ENCODE results near the gene MYH10.

The MYH10 gene

GRCh38 chr17:8475781-8476180 lies 154.7 kb downstream of the MYH10 start:
- no peak for DNase-seq (ENCODE audit: low read depth, low spot score)

DNA sequence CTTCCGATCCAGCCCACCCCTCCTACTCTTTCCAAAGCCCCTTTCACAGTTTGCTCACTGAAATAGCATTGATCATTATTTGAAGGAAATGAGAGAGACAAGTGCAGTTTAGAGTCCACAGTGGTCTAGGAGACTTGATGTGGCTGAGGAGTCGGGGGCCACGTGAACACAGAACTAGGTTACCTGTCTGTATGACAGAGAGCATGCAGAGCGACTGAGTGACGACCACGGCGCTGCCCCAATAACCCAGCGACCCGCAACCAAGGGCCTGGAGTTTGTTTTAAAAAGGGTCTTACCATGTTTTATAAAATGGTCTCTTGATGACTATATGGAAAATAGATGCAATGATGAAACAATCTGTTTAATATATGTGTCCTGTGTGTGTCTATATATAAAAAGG lies 155.3 kb downstream of the MYH10 start:
- no peak for DNase-seq (ENCODE audit: low read depth, low spot score)

DNA sequence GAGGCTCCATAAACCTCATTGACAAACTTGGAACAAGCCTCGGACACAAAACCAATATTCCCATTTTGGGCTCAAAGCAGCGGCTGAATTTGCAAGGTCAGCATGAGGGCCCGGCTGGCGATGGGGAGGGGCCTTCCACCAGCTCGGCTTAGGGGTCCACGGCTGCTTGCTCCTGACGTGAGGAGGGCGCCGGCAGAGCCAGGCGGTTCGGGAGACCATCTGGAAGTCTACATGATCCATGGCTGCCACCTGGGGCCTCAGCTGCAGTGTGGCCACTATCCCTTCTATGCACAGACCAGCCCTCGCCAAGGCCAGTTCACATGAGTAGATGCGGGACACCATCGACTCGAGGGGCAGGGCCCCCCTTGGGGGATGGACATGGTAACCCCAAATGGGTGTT lies 155.7 kb downstream of the MYH10 start:
- no peak for DNase-seq (ENCODE audit: low read depth, low spot score)

- DNase-seq (ENCODE audit: low read depth, low spot score): no peak
These were observed 156.9 kb downstream of the MYH10 start for GRCh38 chr17:8473451-8474192.

DNA sequence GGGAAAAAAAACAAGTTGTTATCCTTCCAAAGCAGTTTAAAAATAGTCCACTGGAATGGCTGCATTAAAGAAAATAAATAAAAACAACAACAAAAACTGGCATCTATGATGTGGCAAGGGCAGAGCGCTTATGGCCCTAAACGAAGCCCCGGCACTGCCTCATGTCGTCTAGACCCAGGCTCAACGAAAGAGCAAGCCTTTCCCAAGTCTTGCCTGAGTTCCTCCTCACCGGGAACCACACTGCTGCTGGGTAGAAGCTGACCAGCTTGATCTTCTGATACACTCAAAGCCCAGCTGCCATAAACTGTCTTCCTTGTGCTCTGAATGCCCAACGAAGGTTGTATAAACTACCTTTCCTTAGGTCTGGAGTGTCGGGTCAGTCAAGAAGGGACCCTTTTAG lies 157.9 kb downstream of the MYH10 start:
- no peak for DNase-seq (ENCODE audit: low read depth, low spot score)

DNA sequence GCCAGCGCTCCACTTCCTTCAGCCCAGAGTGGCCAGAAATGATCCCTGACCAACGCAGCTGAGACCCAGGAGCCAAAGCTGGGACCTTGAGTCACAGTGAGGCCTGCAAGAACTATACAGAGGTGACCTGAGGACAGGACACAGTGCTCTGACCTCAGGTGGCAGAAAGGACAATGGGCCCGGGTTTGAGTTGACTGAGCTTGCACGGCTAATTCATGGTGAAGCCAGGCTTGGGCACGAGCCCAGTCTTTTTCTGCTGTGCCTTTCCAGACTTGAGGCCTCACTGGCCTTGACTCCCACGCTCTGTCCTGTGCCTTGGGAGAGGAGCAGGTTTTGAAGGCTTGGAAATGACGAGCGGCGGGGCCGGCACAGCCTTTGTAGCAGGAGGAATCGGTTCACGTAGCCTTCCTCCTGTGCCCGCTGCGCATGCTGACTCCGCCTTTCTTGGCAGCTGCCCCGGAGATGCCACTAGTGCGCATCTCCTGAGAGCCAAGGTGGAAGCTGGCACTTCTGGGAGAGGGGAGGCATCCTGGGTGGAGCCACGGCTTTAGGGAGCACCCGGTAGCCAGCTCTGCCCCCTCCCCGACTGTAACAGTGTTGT lies 160.0 kb downstream of the MYH10 start:
- no peak for DNase-seq (ENCODE audit: low read depth, low spot score)

DNA sequence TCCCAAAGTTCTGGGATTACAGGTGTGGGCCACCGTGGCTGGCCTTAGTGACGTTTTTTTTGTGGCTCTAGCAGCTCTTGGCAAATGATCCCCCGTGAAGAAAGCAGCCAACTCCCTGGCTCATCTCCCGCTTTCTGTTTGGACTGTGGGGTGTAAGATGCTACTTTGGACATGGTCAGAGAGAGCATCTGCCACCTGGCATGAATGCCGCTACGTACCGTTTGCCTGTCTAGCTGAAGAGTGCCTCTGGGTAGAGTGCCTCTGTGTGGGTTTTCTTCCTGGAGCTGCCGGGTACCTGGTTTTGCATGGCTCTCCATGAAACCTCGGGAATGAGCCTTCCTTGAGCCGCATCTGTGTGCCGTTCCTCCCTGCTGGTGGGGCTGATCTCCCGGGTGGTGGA lies 160.6 kb downstream of the MYH10 start:
- DNase-seq (ENCODE audit: low read depth, low spot score): no peak

- no peak for DNase-seq (ENCODE audit: low read depth, low spot score)
These were observed 161.5 kb downstream of the MYH10 start for GRCh38 chr17:8468980-8469379.

- no peak for DNase-seq (ENCODE audit: low read depth, low spot score)
These were observed 162.4 kb downstream of the MYH10 start for GRCh38 chr17:8468127-8468526.

DNA sequence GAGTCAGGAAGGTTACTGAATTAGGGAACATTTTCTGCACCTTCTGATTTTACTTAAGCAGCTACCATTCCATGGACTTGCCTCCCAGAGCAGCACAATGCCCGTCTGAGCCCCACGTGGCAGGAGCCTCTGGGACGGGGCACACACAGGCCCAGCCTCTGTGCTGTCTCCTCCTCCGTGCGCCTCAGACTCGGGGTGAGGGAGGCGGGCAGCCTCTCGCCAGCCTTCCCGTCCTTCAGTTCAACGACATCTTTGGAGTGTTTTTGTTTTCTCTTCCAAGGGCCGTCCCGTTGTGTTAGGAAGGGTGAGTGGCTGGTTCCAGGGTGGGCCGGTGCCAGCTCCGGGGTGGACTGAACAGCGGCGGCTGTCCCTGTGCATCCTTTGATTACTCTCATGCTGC lies 163.0 kb downstream of the MYH10 start:
- DNase-seq (ENCODE audit: low read depth, low spot score): no peak

GRCh38 chr17:8466873-8467272 lies 163.7 kb downstream of the MYH10 start:
- DNase-seq (ENCODE audit: low read depth, low spot score): no peak

- DNase-seq (ENCODE audit: low read depth, low spot score): no peak
These were observed 164.1 kb downstream of the MYH10 start for GRCh38 chr17:8466456-8466855.

GRCh38 chr17:8465759-8466158 lies 164.8 kb downstream of the MYH10 start:
- DNase-seq (ENCODE audit: low read depth, low spot score): no peak

- no peak for DNase-seq (ENCODE audit: low read depth, low spot score)
These were observed 165.2 kb downstream of the MYH10 start for GRCh38 chr17:8465356-8465755.

GRCh38 chr17:8464941-8465340 lies 165.6 kb downstream of the MYH10 start:
- DNase-seq (ENCODE audit: low read depth, low spot score): no peak

DNA sequence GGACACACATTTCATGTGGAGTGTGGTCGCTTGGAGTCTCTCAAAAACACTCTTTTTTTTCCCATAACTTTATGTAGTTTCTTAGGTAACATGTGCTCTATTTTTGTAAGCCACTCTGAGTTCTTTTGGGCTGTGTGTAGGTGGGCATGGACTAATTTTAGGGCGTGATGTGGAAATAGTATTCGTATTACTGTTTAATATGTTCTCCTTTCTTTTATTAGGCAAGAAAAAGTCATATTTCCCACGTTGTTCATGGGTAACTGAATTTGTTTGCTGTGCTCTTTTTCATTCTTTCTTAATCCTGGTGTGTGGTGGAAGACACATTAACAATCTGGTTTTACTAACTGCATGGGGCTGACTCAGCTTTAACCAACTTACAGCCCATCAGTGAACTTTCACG lies 167.4 kb downstream of the MYH10 start:
- no peak for DNase-seq (ENCODE audit: low read depth, low spot score)

GRCh38 chr17:8462564-8462963 lies 168.0 kb downstream of the MYH10 start:
- no peak for DNase-seq (ENCODE audit: low read depth, low spot score)

- DNase-seq (ENCODE audit: low read depth, low spot score): no peak
These were observed 170.7 kb downstream of the MYH10 start for GRCh38 chr17:8459831-8460230.

DNA sequence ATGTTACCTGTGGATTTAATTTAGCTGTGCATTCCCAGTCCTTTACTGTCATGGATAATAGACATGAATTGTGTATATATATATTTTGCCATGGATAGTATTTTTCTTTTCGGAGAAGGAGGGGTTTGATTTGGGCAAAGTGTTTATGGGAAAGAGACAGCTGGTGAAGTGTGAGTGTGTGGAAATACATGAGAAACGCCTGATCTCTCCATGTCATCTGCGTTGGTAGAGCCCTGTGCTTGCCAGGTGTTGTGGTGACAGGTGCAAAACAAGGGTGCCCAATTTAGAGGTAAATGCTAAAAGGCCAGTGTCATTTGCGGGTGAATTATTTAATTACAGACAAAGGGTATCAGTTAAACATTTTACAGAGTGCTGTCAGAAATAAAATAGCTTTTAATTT lies 171.4 kb downstream of the MYH10 start:
- no peak for DNase-seq (ENCODE audit: low read depth, low spot score)

DNA sequence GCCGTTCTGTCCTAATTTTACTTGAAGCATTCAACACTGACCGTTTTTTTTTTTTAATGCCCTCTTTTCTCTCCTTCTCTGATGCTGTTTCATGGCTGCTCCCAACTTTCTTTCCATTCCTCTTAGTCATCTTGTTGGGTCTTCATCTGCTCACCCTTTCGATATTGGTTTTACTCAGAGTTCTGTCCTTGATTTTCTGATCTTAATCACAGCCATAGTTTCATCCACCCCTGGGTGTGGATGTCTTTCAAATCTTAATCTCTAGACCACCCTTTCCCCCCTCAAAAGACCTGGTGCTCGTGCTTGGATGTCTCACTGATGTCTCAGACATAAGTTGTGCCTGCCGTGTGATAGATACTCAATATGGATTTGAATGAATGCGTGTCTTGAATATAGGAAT lies 172.4 kb downstream of the MYH10 start:
- DNase-seq (ENCODE audit: low read depth, low spot score): no peak

GRCh38 chr17:8455665-8456209 lies 174.8 kb downstream of the MYH10 start:
- no peak for DNase-seq (ENCODE audit: low read depth, low spot score)

- no peak for DNase-seq (ENCODE audit: low read depth, low spot score)
These were observed 177.2 kb downstream of the MYH10 start for GRCh38 chr17:8453326-8453725.

- DNase-seq (ENCODE audit: low read depth, low spot score): no peak
These were observed 178.5 kb downstream of the MYH10 start for GRCh38 chr17:8451933-8452614.

Data from activated naive CD8-positive, alpha-beta T cell treated with anti-CD3 and anti-CD28 coated beads, Interleukin-2, amount 50 U/mL, for 16 hours (primary cell).